Measurements from ENCODE around the gene RXFP4.

DNA sequence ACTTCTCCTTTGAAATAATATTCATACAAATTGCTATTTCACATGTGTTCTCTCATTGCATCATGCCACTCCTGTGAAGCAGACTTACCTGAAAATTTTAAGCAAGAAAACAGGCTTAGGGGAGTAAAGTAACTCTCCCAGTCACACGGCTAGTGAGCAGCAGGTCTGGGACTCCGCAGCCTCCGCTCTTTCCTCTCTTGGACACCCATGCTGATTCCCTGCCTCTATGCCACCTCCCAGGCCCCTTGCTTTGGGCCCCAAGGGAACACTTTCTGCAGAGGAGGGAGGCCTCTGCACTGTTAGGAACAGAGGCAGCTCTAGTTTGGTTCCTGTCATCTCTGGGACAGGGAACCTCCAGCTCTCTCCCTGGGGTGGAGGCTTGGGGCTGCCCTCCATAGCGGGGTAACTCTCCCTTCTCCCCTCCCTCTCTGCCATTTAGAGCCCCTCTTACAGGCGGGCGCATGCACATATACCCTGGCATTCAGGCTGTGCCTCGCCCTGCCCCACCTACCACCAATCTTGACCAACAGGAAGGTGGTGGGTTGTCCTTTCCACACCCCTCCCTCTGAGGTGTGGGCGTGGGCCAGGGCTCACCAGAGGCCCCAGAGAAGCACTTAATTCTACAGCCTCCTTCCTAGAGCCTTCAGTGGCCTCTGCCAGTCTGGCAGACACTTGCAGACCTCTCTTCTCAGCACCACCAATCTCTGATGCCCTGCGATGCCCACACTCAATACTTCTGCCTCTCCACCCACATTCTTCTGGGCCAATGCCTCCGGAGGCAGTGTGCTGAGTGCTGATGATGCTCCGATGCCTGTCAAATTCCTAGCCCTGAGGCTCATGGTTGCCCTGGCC, at the start of gene RXFP4:
- TF ChIP-seq CTCF (IDR thresholded peaks at IDR 0.05 in 8 of 11, conservative IDR thresholded peaks at IDR 0.05 in 3 of 11) (no peak), POLR2A (IDR thresholded peaks at IDR 0.05) (no peak), POLR2AphosphoS5 (IDR thresholded peaks at IDR 0.05) (peak in 2 of 3 donors; percentile 52 to 60)
